Spleen (tissue), 7 donors: ENCODE measurements around the gene CAMK1G.

Experiments used
- CTCF ChIP-seq, 11 experiments: fragments of 200-600 bp in 7 of 11; fragments of 450-650 bp in 4 of 11; sonication (generic) in 4 of 11; IDR thresholded peaks in 8 of 11; conservative IDR thresholded peaks in 3 of 11; 1 replicate in 7 of 11; 2 replicates in 4 of 11; pipeline versions ENCODE4 v1.4.0 to v1.8.0; 2016 to 2021; ENCODE audit warnings: antibody characterized with exemption in 11 of 11, inconsistent platforms in 4 of 11, mild to moderate bottlenecking in 1 of 11
- POLR2A ChIP-seq, 3 donors: fragments of 450-650 bp; IDR thresholded peaks; one replicate each; pipeline ENCODE4 v1.5.1; 2017; ENCODE audit warnings: antibody characterized with exemption in 3 of 3, mild to moderate bottlenecking in 1 of 3
- donor health status: DM: no; HTN: no; CAD: no; lungs with moderate emphysema.
- donor health status: DM: no; HTN: no; CAD: no.
- donor health status: DM: no; HTN: no; CAD: no.

DNA sequence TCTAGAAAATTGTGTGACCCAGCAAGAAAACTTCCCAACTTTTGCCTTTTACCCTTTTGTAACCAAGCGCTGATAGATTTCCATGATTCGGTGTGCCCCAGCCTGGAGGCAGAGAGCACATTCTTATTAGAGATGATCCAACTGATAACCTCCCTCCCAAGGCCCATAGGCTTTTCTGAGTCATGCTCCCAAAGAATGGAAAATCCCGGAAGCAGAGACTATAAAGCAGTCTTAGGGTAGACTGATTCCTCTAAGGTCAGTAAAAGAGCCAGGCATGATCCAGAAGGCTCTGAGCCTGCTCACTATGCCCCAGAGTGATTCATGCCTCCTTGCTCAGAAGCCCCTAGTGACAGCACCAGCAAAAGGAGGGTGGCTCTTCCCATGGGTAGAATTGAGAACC lies 4.3 kb downstream of the CAMK1G start:
- TF ChIP-seq CTCF (IDR thresholded peaks at IDR 0.05 in 8 of 11, conservative IDR thresholded peaks at IDR 0.05 in 3 of 11): no peak
- no peak for TF ChIP-seq POLR2A (IDR thresholded peaks at IDR 0.05)
